PC-9 (cell line): ENCODE data around the gene SLMAP.

Experiments used
- EZH2 ChIP-seq: fragments of 200-600 bp; sonication (generic); IDR thresholded peaks from 2 replicates; pipeline ENCODE4 v1.8.0; 2017; ENCODE audit warnings: antibody characterized with exemption, low read depth
- TF ChIP-seq, protein P1 (sequence below): fragments of 200-600 bp; sonication (generic); conservative IDR thresholded peaks from 2 replicates; pipeline ENCODE4 v1.6.1; 2017; ENCODE audit warnings: mixed run types, antibody characterized with exemption, mild to moderate bottlenecking, moderate library complexity

DNA sequence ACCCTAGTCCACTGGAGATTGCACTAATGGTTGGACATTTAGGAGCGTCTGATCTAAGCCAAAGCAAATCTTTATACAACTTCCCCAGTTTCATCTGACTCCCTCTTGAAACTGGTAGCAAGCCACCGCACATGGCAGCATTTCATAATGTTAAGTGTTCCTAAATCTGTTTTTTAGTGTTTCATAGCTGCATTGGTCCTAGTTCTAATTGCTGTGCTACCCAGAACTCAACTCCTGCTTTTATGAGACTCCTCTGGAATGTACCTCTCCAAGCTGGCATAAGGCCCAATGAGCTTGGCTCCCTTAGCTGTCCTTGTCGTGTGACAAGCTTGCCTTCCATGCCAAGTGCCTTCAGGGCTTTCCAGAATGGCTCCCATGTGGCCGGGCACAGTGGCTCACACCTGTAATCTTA, 186.8 kb downstream of the SLMAP start:
- TF ChIP-seq EZH2 = no peak
- TF ChIP-seq, protein P1, sequence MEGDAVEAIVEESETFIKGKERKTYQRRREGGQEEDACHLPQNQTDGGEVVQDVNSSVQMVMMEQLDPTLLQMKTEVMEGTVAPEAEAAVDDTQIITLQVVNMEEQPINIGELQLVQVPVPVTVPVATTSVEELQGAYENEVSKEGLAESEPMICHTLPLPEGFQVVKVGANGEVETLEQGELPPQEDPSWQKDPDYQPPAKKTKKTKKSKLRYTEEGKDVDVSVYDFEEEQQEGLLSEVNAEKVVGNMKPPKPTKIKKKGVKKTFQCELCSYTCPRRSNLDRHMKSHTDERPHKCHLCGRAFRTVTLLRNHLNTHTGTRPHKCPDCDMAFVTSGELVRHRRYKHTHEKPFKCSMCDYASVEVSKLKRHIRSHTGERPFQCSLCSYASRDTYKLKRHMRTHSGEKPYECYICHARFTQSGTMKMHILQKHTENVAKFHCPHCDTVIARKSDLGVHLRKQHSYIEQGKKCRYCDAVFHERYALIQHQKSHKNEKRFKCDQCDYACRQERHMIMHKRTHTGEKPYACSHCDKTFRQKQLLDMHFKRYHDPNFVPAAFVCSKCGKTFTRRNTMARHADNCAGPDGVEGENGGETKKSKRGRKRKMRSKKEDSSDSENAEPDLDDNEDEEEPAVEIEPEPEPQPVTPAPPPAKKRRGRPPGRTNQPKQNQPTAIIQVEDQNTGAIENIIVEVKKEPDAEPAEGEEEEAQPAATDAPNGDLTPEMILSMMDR = no peak
